ENCODE measurements around the gene GABRB2. TPM values are rescaled to one million over a fixed set of nuclear protein-coding genes. Genes with fewer than 3 reads are reported as not detected.
A peak's percentile ranks its signal among the peaks of the same experiment; 100 is the strongest.

The GABRB2 gene
- total and polyA plus RNA-seq, 2 of the 13 experiments (the other 11 are each of a cell fraction or from before 2014, with no cell fraction given): 0.01 TPM; not detected in 1

DNA sequence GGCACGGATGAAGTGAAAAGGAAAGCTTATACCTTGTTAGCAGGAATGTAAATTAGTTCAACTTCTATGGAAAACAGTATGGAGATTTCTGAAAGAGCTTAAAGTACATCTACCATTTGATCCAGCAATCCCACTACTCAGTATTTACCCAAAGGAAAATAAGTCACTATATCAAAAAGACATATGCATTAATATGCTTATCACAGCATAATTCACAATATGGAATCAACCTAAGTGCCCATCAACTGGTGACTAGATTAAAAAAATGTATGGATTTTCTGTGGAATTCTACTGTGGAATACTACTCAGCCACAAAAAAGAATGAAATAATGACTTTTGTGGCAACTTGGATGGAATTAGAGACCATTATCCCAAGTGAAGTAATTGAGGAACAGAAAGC, 279.6 kb downstream of the GABRB2 start:
- no peaks in the 10 kb centered on the region for H3K27me3 ChIP-seq (ENCODE audit: control insufficient read depth in 1 of 2, insufficient read depth in 2 of 2, low read length in 2 of 2)
- no peaks in the 10 kb centered on the region for H3K36me3 ChIP-seq (replicated peaks in 1 of 2; ENCODE audit: control insufficient read depth in 1 of 2, insufficient read depth in 2 of 2, low read length in 2 of 2)
- CTCF ChIA-PET (ENCODE audit: low intra/inter-chr PET ratio, low total read pairs): no interaction called here
- no peak overlapping the region for H2AFZ ChIP-seq (ENCODE audit: low read length)
- no peak overlapping the region for H3K4me2 ChIP-seq (ENCODE audit: low read depth, low read length)
- no peaks in the 10 kb centered on the region for H3K79me2 ChIP-seq (ENCODE audit: insufficient read depth, low read length)
- intact Hi-C loops (cut with micrococcal nuclease; ENCODE audit: unreplicated experiment): no loop called here
- in situ Hi-C loops (cut with HindIII; ENCODE audit: extremely low pct_ligation_motif_present, low pct_unique_long_range_greater_than_20kb): no loop called here
- H3K9me3 ChIP-seq (ENCODE audit: low read length): peaks cover 6% of the 10 kb centered on the region; the same call in 1 of the 2 replicates
- no peaks in the 10 kb centered on the region for H4K20me1 ChIP-seq (ENCODE audit: insufficient read depth, low read length)
- no peak overlapping the region for H3K9ac ChIP-seq (ENCODE audit: insufficient read depth, low read depth, low read length)
- DNase-seq (ENCODE audit: low spot score) (no peak), ATAC-seq (no peak), FAIRE-seq (no peak)
- H3K4me1 ChIP-seq (ENCODE audit: insufficient read depth, low read length): no peaks in the 10 kb centered on the region
- 0% methylated on average over 1 of the region's 1 CpG for WGBS (ENCODE audit: low lambda C conversion rate)
- BruUV-seq (replicated peaks): no TSS peak
- H3K27ac ChIP-seq (ENCODE audit: extremely low read length, insufficient read depth, low read length): no peak overlapping the region
- TF ChIP-seq NCOA1 (CRISPR knock-in tag; IDR thresholded peaks at IDR 0.05) (no peak), MAFK (conservative IDR thresholded peaks at IDR 0.05 in 1 of 2, IDR thresholded peaks at IDR 0.05 in 1 of 2; ENCODE audit: low read length in 2 of 2) (peak; percentile 55 to 68; a peak in 3 of 4 replicates), MAFF (IDR thresholded peaks at IDR 0.05; ENCODE audit: low read depth, low read length) (peak; percentile 47; the same call in 1 of the 2 replicates)
- no peak overlapping the region for H3K4me3 ChIP-seq (replicated peaks in 1 of 3; ENCODE audit: insufficient read depth in 1 of 3, low read depth in 2 of 3, low read length in 3 of 3)
- POLR2A ChIA-PET: no interaction called here

DNA sequence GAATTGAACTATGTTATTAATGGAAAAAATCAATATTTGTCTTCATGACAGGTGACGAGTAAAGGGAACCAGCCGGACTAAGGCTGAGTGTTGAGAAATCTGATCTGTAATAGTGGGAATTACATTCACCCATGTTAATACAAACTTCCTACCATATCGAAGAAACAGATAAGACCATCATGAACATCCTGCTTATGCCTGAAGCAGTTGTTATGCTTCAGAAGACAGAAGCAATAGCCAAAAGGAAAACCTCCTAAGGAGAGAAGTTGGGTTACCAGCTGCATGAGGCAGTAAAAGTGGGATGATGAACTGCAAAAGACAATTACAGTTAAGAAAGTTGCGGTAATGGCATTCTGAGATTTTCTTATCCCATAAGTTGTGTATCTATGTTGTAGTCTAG, 281.5 kb downstream of the GABRB2 start:
- TF ChIP-seq, protein P1, sequence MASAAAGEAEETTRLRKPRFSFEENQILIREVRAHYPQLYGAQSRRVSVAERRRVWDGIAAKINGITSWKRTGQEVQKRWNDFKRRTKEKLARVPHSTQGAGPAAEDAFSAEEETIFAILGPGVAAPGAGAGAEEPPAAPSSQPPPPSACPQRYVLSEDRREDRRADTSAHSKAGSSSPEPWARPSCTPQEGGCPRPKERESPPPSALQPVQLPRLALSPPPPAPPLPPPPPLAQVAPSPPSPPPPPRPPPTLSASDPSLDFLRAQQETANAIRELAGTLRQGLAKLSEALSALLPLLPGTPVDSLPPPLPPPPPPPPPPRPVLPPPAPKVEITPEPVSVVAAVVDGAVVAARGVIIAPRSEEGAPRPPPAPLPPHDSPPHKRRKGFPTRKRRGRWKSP (CRISPR knock-in tag; IDR thresholded peaks at IDR 0.05): no peak
- TF ChIP-seq ZBTB8A (CRISPR knock-in tag; IDR thresholded peaks at IDR 0.05; ENCODE audit: borderline replicate concordance, low read depth) (no peak), ZSCAN31 (CRISPR knock-in tag; IDR thresholded peaks at IDR 0.05; ENCODE audit: low read depth) (no peak), MATR3 (CRISPR knock-in tag; IDR thresholded peaks at IDR 0.05) (no peak), ZNF614 (CRISPR knock-in tag; IDR thresholded peaks at IDR 0.05; ENCODE audit: borderline replicate concordance) (no peak), RAD51 (IDR thresholded peaks at IDR 0.05; ENCODE audit: borderline replicate concordance) (no peak)
- H3K4me3 ChIP-seq (replicated peaks in 1 of 3; ENCODE audit: insufficient read depth in 1 of 3, low read depth in 2 of 3, low read length in 3 of 3): no peak overlapping the region

More for the DNA sequence above, 281.5 kb downstream of the GABRB2 start:
- in situ Hi-C loops (cut with HindIII; ENCODE audit: extremely low pct_ligation_motif_present, low pct_unique_long_range_greater_than_20kb): no loop called here
- WGBS (ENCODE audit: low lambda C conversion rate): 12% methylated on average over 4 of the region's 4 CpGs
- Histone ChIP-seq H3K9ac (ENCODE audit: insufficient read depth, low read depth, low read length) (no peak overlapping the region), H3K27me3 (ENCODE audit: control insufficient read depth in 1 of 2, insufficient read depth in 2 of 2, low read length in 2 of 2) (no peaks in the 10 kb centered on the region), H2AFZ (ENCODE audit: low read length) (no peak overlapping the region), H3K4me2 (ENCODE audit: low read depth, low read length) (no peak overlapping the region), H3K9me3 (ENCODE audit: low read length) (no peaks in the 10 kb centered on the region), H3K4me1 (ENCODE audit: insufficient read depth, low read length) (no peaks in the 10 kb centered on the region), H4K20me1 (ENCODE audit: insufficient read depth, low read length) (no peaks in the 10 kb centered on the region), H3K79me2 (ENCODE audit: insufficient read depth, low read length) (no peaks in the 10 kb centered on the region), H3K27ac (ENCODE audit: extremely low read length, insufficient read depth, low read length) (no peak overlapping the region), H3K36me3 (replicated peaks in 1 of 2; ENCODE audit: control insufficient read depth in 1 of 2, insufficient read depth in 2 of 2, low read length in 2 of 2) (no peaks in the 10 kb centered on the region)
- POLR2A ChIA-PET: no interaction called here
- intact Hi-C loops (cut with micrococcal nuclease; ENCODE audit: unreplicated experiment): no loop called here
- no peak for ATAC-seq
- FAIRE-seq: no peak
- no TSS peak for BruUV-seq (replicated peaks)
- CTCF ChIA-PET (ENCODE audit: low intra/inter-chr PET ratio, low total read pairs): no interaction called here
- DNase-seq (ENCODE audit: low spot score): no peak
